Testis (tissue), 3 donors: Measurements from ENCODE around the gene DTL. TPM values are rescaled to one million over a fixed set of nuclear protein-coding genes. Genes with fewer than 3 reads are reported as not detected.
A peak's percentile ranks its signal among the peaks of the same experiment; 100 is the strongest.
"Not testable (repeated sequence)": the region's sequence is repeated elsewhere in the genome, so short reads cannot be mapped to it uniquely, and the experiment has no call there.

Source experiments
- DNase-seq: peaks from one replicate; pipeline ENCODE4 v3.0.0-alpha.2; 2019
- H3K27ac ChIP-seq, 2 donors: fragments of 200-600 bp; sonication (generic); one replicate each; pipeline ENCODE4 v1.5.1; 2019
- H3K27me3 ChIP-seq: fragments of 200-600 bp; sonication (generic); one replicate; pipeline ENCODE4 v1.5.1; 2019
- H3K36me3 ChIP-seq: fragments of 200-600 bp; sonication (generic); one replicate; pipeline ENCODE4 v1.5.1; 2017; ENCODE audit warnings: low read depth; ENCODE audit errors: missing control alignments
- H3K4me1 ChIP-seq: fragments of 200-600 bp; sonication (generic); one replicate; pipeline ENCODE4 v1.5.1; 2019
- H3K4me3 ChIP-seq, 2 donors: fragments of 200-600 bp; sonication (generic); one replicate each; pipeline ENCODE4 v1.5.1; 2017 to 2019
- H3K9me3 ChIP-seq: fragments of 200-600 bp; sonication (generic); one replicate; pipeline ENCODE4 v1.5.1; 2017
- CTCF ChIP-seq, 3 experiments: fragments of 450-650 bp in 2 of 3; fragments of 200-600 bp in 1 of 3; sonication (generic) in 1 of 3; IDR thresholded peaks; one replicate each; pipeline ENCODE4 v1.5.1; 2016 to 2019; ENCODE audit warnings: antibody characterized with exemption in 3 of 3, mild to moderate bottlenecking in 2 of 3, moderate library complexity in 1 of 3
- POLR2A ChIP-seq: fragments of 450-650 bp; IDR thresholded peaks from one replicate; pipeline ENCODE4 v1.6.1; 2017; ENCODE audit warnings: antibody characterized with exemption, mild to moderate bottlenecking, moderate library complexity
- WGBS, 2 donors: methylation state at CpG; one replicate each; pipeline ENCODE4 v1.1.5; 2018; 5-methylcytosine and 5-hydroxymethylcytosine counted together
- intact Hi-C: fragments of 100-400 bp; cut with DNase I; formaldehyde crosslinking; loops from one replicate; pipeline ENCODE4 v1.15.1; 2023; ENCODE audit warnings: low total_unique reads
- polyA plus RNA-seq: library from polyadenylated mRNA; stranded (reverse); fragments of 350-450 nt; fragmentation: Illumina TruSeq; extraction: RNeasy Lipid Tissue Mini Kit (QIAGEN cat#74804); gene quantifications from one replicate; pipeline ENCODE4 v1.2.3, GENCODE V29; 2014; ENCODE audit warnings: low read depth, low replicate concordance; ENCODE audit not compliant: insufficient read depth
- total RNA-seq, 2 donors: library from RNA; depleted of rRNA; stranded (reverse); fragments of >200 nt; gene quantifications; one replicate each; pipeline ENCODE4 v1.2.3, GENCODE V29; 2016

The DTL gene
- total and polyA plus RNA-seq, 3 donors from 2014 or later, result 25.3 to 45.1 (median 25.4) TPM

GRCh38 chr1:212010004-212010403, 25.5 kb upstream of the DTL start:
- no peak for TF ChIP-seq CTCF (IDR thresholded peaks at IDR 0.05)
- no peak for TF ChIP-seq POLR2A
- no peaks in the 10 kb centered on the region for H3K36me3 ChIP-seq
- H3K9me3 ChIP-seq, result no peaks in the 10 kb centered on the region
- H3K4me1 ChIP-seq, result no peaks in the 10 kb centered on the region
- intact Hi-C loops, result no loop called here
- DNase-seq, result no peak
- H3K27ac ChIP-seq, result no peak overlapping the region
- 84 to 85% methylated on average over 3 of the region's 3 CpGs for WGBS, 2 donors
- H3K4me3 ChIP-seq, result no peak overlapping the region
- no peaks in the 10 kb centered on the region for H3K27me3 ChIP-seq

GRCh38 chr1:212012034-212012740, 23.4 kb upstream of the DTL start:
- Histone ChIP-seq H3K27ac (no peak overlapping the region), H3K36me3 (no peaks in the 10 kb centered on the region), H3K27me3 (no peaks in the 10 kb centered on the region), H3K4me1 (no peaks in the 10 kb centered on the region), H3K4me3 (no peak overlapping the region), H3K9me3 (no peaks in the 10 kb centered on the region)
- peak; percentile 76 for DNase-seq
- 61 to 66% methylated on average over 7 of the region's 7 CpGs for WGBS, 2 donors
- intact Hi-C loops, result no loop called here
- TF ChIP-seq CTCF (IDR thresholded peaks at IDR 0.05) (peak; percentile 82 to 97 (median 85)), POLR2A (no peak)

DNA sequence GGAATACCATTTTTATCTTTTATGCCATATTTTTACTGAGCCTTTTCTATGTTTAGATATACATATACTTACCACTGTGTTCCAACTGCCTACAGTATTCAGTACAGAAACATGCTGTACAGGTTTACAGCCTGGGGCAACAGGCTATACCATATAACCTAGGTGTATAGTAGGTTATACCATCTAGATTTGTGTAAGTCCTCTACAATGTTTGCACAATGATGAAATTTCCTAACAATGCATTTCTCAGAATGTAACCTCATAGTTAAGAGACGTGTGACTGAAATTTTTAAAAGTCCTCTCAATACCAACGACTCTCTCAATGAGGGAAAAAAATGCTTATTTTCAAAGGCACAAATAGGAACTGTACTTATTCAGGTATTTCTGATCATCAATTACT, 21.9 kb upstream of the DTL start:
- Histone ChIP-seq H3K4me1 (no peaks in the 10 kb centered on the region), H3K9me3 (no peaks in the 10 kb centered on the region), H3K27ac (no peak overlapping the region), H3K36me3 (no peaks in the 10 kb centered on the region), H3K27me3 (no peaks in the 10 kb centered on the region), H3K4me3 (no peak overlapping the region)
- DNase-seq, result no peak
- TF ChIP-seq CTCF (IDR thresholded peaks at IDR 0.05) (no peak), POLR2A (no peak)
- intact Hi-C loops, result no loop called here
- WGBS, 2 donors, result 84% methylated on average over 2 of the region's 2 CpGs

DNA sequence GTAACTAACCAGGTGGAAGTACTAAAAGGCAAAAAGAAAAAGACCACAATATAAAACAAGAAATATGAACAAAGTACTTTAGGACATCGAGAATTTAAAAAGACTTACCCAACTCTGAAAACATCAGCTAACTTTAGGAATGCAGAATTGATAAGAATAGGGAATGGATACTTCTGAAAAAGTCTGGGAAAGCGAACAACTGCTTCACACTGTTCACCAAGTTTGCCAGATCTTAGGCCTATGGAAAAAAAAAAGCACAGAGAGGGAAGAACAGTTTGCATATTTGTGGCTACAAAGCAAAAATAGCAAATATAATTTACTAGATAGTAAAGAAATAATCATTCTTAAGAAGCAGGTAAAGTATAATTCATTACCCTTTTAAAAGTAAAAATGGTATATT, 14.6 kb upstream of the DTL start:
- 29 to 58% methylated on average over 2 of the region's 2 CpGs for WGBS, 2 donors
- Histone ChIP-seq H3K36me3 (no peaks in the 10 kb centered on the region), H3K27ac (no peak overlapping the region), H3K9me3 (no peaks in the 10 kb centered on the region), H3K4me3 (no peak overlapping the region), H3K4me1 (no peaks in the 10 kb centered on the region), H3K27me3 (no peaks in the 10 kb centered on the region)
- intact Hi-C loops, result no loop called here
- DNase-seq, result no peak
- TF ChIP-seq POLR2A, result no peak
- no peak for TF ChIP-seq CTCF (IDR thresholded peaks at IDR 0.05)

GRCh38 chr1:212021563-212021962, 14.0 kb upstream of the DTL start:
- no peak for TF ChIP-seq POLR2A
- no peak for TF ChIP-seq CTCF (IDR thresholded peaks at IDR 0.05)
- H3K9me3 ChIP-seq, result no peaks in the 10 kb centered on the region
- H3K27ac ChIP-seq, result no peak overlapping the region
- no peaks in the 10 kb centered on the region for H3K27me3 ChIP-seq
- 87 to 92% methylated on average over 2 of the region's 2 CpGs for WGBS, 2 donors
- H3K4me1 ChIP-seq, result no peaks in the 10 kb centered on the region
- DNase-seq, result no peak
- H3K4me3 ChIP-seq, result no peak overlapping the region
- H3K36me3 ChIP-seq, result no peaks in the 10 kb centered on the region
- intact Hi-C loops, result no loop called here

- intact Hi-C loops, H3K9me3 ChIP-seq: not testable (repeated sequence)
Observed at GRCh38 chr1:212022908-212023307, 12.6 kb upstream of the DTL start.

More at GRCh38 chr1:212022908-212023307, 12.6 kb upstream of the DTL start:
- not testable (repeated sequence) for H3K4me1 ChIP-seq, H3K4me3 ChIP-seq, H3K36me3 ChIP-seq, DNase-seq, H3K27me3 ChIP-seq, H3K27ac ChIP-seq
